HepG2 (cell line): Measurements from ENCODE around the gene PYURF.
A peak's percentile ranks its signal among the peaks of the same experiment; 100 is the strongest.
"Not testable (repeated sequence)": the region's sequence is repeated elsewhere in the genome, so short reads cannot be mapped to it uniquely, and the experiment has no call there.

Experiments
- ATF2 ChIP-seq: sonication (generic); formaldehyde crosslinking; IDR thresholded peaks from 2 replicates; pipeline ENCODE4 v1.4.0; 2020; ENCODE audit warnings: missing genetic modification reagents
- CTCF ChIP-seq: sonication (generic); formaldehyde crosslinking; IDR thresholded peaks from 2 replicates; pipeline ENCODE4 v1.5.0; 2020; ENCODE audit warnings: mild to moderate bottlenecking, missing genetic modification reagents, moderate library complexity
- FOXM1 ChIP-seq: sonication (generic); formaldehyde crosslinking; IDR thresholded peaks from 2 replicates; pipeline ENCODE4 v1.5.0; 2020; ENCODE audit warnings: missing genetic modification reagents
- RNF2 ChIP-seq: fragments of 450-650 bp; conservative IDR thresholded peaks from 2 replicates; pipeline ENCODE4 v1.6.1; 2016; ENCODE audit warnings: low read depth
- SUZ12 ChIP-seq: fragments of 150-350 bp; IDR thresholded peaks from 2 replicates; pipeline ENCODE4 v1.6.1; 2014; ENCODE audit warnings: low read depth, low read length
- ZNF382 ChIP-seq: sonication (generic); formaldehyde crosslinking; IDR thresholded peaks from 2 replicates; pipeline ENCODE4 v1.5.0; 2020; ENCODE audit warnings: missing genetic modification reagents, mild to moderate bottlenecking, borderline replicate concordance
- ZNF503 ChIP-seq: sonication (generic); formaldehyde crosslinking; IDR thresholded peaks from 2 replicates; pipeline ENCODE4 v1.4.0; 2020; ENCODE audit warnings: missing genetic modification reagents
- ZNF547 ChIP-seq: sonication (generic); formaldehyde crosslinking; IDR thresholded peaks from 2 replicates; pipeline ENCODE4 v1.5.1; 2020; ENCODE audit warnings: mild to moderate bottlenecking, missing genetic modification reagents
- ZNF839 ChIP-seq: sonication (generic); formaldehyde crosslinking; IDR thresholded peaks from 2 replicates; pipeline ENCODE4 v1.4.0; 2020; ENCODE audit warnings: missing genetic modification reagents, mild to moderate bottlenecking, borderline replicate concordance

- not testable (repeated sequence) for TF ChIP-seq ZNF547; RNF2; ATF2; ZNF382 (CRISPR knock-in tag); FOXM1 (CRISPR knock-in tag); ZNF503 (CRISPR knock-in tag); ZNF839; SUZ12
- peak; percentile 89 for TF ChIP-seq CTCF (CRISPR knock-in tag)
Observed at GRCh38 chr4:88539322-88540068, 15.9 kb upstream of the PYURF start.
